ENCODE measurements around the gene DNTTIP2. TPM values are rescaled to one million over a fixed set of nuclear protein-coding genes. Genes with fewer than 3 reads are reported as not detected.

DNTTIP2 gene
- total and polyA plus RNA-seq, 4 donors, result 36.6 to 79.9 (median 46.7) TPM

DNA sequence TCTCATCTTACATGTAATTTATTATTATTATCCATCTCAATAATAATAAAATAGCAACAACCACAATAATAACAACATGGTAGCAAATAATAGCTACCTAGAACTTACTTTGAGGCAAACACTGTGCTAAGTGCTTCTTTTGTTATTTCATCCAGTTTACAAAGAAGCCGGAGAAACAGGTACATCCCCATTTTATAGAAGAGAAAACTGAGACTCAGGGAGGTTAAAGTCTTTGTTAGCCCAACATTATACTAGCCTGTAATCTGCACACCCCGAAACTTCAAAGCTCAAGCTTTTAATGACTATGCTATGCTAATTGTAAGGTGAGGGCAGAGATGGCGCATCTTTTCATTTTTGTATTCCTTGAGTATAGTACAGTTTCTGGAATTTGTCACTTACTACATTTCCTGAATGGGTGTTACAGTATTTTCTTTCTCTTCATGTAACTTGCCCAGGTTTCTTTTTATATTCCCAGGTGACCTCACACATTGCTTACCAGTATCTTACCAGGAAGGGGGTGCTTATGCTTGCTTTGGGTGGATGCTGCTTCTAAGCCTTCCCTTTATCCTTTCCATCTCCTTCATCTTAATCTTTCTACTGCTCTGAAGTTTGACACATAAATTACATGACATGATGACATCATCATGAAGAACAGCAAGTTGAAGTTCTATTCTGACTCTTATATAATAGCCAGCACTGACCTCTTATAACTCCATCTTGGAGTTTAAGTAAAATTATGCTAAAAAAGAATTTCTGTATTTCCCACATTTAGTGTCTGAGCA lies 21.9 kb upstream of the DNTTIP2 start:
- Histone ChIP-seq H3K36me3 (ENCODE audit: control insufficient read depth in 4 of 4, insufficient read depth in 4 of 4, low read length in 4 of 4) (peaks cover 0 to 8% (median 4%) of the 10 kb centered on the region in 4 donors), H3K9me3 (ENCODE audit: control insufficient read depth in 4 of 4, insufficient read depth in 3 of 4, low read length in 3 of 4) (no peaks in the 10 kb centered on the region), H3K27ac (ENCODE audit: low read depth in 1 of 2, low read length in 1 of 2) (no peak overlapping the region), H3K4me3 (no peak overlapping the region), H3K27me3 (ENCODE audit: control insufficient read depth in 3 of 3, insufficient read depth in 3 of 3, low read length in 2 of 3) (no peaks in the 10 kb centered on the region), H3K9ac (ENCODE audit: insufficient read depth in 1 of 2, low read length in 2 of 2) (no peak overlapping the region), H3K4me1 (ENCODE audit: control insufficient read depth in 5 of 5, insufficient read depth in 5 of 5, low read length in 5 of 5) (peaks cover 0 to 5% (median 0%) of the 10 kb centered on the region in 5 donors)
- no peak for DNase-seq
- 97 to 99% methylated on average over 3 of the region's 3 CpGs for WGBS, 2 donors
- ATAC-seq (ENCODE audit: insufficient read depth, low FRiP score), result no peak
- TF ChIP-seq, protein P1, sequence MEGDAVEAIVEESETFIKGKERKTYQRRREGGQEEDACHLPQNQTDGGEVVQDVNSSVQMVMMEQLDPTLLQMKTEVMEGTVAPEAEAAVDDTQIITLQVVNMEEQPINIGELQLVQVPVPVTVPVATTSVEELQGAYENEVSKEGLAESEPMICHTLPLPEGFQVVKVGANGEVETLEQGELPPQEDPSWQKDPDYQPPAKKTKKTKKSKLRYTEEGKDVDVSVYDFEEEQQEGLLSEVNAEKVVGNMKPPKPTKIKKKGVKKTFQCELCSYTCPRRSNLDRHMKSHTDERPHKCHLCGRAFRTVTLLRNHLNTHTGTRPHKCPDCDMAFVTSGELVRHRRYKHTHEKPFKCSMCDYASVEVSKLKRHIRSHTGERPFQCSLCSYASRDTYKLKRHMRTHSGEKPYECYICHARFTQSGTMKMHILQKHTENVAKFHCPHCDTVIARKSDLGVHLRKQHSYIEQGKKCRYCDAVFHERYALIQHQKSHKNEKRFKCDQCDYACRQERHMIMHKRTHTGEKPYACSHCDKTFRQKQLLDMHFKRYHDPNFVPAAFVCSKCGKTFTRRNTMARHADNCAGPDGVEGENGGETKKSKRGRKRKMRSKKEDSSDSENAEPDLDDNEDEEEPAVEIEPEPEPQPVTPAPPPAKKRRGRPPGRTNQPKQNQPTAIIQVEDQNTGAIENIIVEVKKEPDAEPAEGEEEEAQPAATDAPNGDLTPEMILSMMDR (IDR thresholded peaks at IDR 0.05; ENCODE audit: control extremely low read depth, extremely low read depth), result no peak

- Histone ChIP-seq H3K27ac (ENCODE audit: low read depth in 1 of 2, low read length in 1 of 2) (no peak overlapping the region), H3K4me3 (no peak overlapping the region), H3K27me3 (ENCODE audit: control insufficient read depth in 3 of 3, insufficient read depth in 3 of 3, low read length in 2 of 3) (no peaks in the 10 kb centered on the region), H3K36me3 (ENCODE audit: control insufficient read depth in 4 of 4, insufficient read depth in 4 of 4, low read length in 4 of 4) (peaks cover 0 to 8% (median 5%) of the 10 kb centered on the region in 4 donors), H3K9ac (ENCODE audit: insufficient read depth in 1 of 2, low read length in 2 of 2) (no peak overlapping the region), H3K9me3 (ENCODE audit: control insufficient read depth in 4 of 4, insufficient read depth in 3 of 4, low read length in 3 of 4) (no peaks in the 10 kb centered on the region), H3K4me1 (ENCODE audit: control insufficient read depth in 5 of 5, insufficient read depth in 5 of 5, low read length in 5 of 5) (peaks cover 0 to under 1% (median 0%) of the 10 kb centered on the region in 5 donors)
- ATAC-seq (ENCODE audit: insufficient read depth, low FRiP score), result no peak
- WGBS, 2 donors, result 59 to 84% methylated on average over 3 of the region's 3 CpGs
- DNase-seq, result no peak
- TF ChIP-seq, protein P1 (IDR thresholded peaks at IDR 0.05; ENCODE audit: control extremely low read depth, extremely low read depth), result no peak
Observed at GRCh38 chr1:93899543-93900207, 20.7 kb upstream of the DNTTIP2 start.

GRCh38 chr1:93888900-93889299 lies 9.9 kb upstream of the DNTTIP2 start:
- Histone ChIP-seq H3K9ac (ENCODE audit: insufficient read depth in 1 of 2, low read length in 2 of 2) (no peak overlapping the region), H3K36me3 (ENCODE audit: control insufficient read depth in 4 of 4, insufficient read depth in 4 of 4, low read length in 4 of 4) (peaks cover 0 to 10% (median 2%) of the 10 kb centered on the region in 4 donors), H3K9me3 (ENCODE audit: control insufficient read depth in 4 of 4, insufficient read depth in 3 of 4, low read length in 3 of 4) (no peaks in the 10 kb centered on the region), H3K27ac (ENCODE audit: low read depth in 1 of 2, low read length in 1 of 2) (no peak overlapping the region), H3K4me1 (ENCODE audit: control insufficient read depth in 5 of 5, insufficient read depth in 5 of 5, low read length in 5 of 5) (peaks cover 0 to under 1% (median 0%) of the 10 kb centered on the region in 5 donors), H3K27me3 (ENCODE audit: control insufficient read depth in 3 of 3, insufficient read depth in 3 of 3, low read length in 2 of 3) (no peaks in the 10 kb centered on the region), H3K4me3 (no peak overlapping the region)
- DNase-seq (no peak), ATAC-seq (ENCODE audit: insufficient read depth, low FRiP score) (no peak)
- TF ChIP-seq, protein P1 (IDR thresholded peaks at IDR 0.05; ENCODE audit: control extremely low read depth, extremely low read depth), result no peak
- 76 to 84% methylated on average over 6 of the region's 6 CpGs for WGBS, 2 donors

Data from lung (tissue), 12 donors.